Measurements from ENCODE around the gene TMC7. TPM values are rescaled to one million over a fixed set of nuclear protein-coding genes. Genes with fewer than 3 reads are reported as not detected.

TMC7 gene
- total and polyA plus RNA-seq, 12 donors: 0.10 to 1.4 (median 0.35) TPM; not detected in 1

GRCh38 chr16:19112099-19112407 lies 128.3 kb downstream of the TMC7 start:
- Histone ChIP-seq H3K4me1 (replicated peaks in 1 of 2) (peaks cover 22 to 27% of the 10 kb centered on the region in 2 donors), H3K27me3 (no peaks in the 10 kb centered on the region), H3K27ac (no peak overlapping the region), H3K36me3 (replicated peaks in 1 of 2) (peaks cover 0 to 11% of the 10 kb centered on the region in 2 donors), H3K9me3 (replicated peaks in 1 of 3) (no peaks in the 10 kb centered on the region), H3K4me3 (no peak overlapping the region)
- intact Hi-C loops (cut with DNase I): no loop called here
- WGBS, 4 donors: 85 to 94% (median 90%) methylated on average over 2 of the region's 2 CpGs
- TF ChIP-seq, protein P1, sequence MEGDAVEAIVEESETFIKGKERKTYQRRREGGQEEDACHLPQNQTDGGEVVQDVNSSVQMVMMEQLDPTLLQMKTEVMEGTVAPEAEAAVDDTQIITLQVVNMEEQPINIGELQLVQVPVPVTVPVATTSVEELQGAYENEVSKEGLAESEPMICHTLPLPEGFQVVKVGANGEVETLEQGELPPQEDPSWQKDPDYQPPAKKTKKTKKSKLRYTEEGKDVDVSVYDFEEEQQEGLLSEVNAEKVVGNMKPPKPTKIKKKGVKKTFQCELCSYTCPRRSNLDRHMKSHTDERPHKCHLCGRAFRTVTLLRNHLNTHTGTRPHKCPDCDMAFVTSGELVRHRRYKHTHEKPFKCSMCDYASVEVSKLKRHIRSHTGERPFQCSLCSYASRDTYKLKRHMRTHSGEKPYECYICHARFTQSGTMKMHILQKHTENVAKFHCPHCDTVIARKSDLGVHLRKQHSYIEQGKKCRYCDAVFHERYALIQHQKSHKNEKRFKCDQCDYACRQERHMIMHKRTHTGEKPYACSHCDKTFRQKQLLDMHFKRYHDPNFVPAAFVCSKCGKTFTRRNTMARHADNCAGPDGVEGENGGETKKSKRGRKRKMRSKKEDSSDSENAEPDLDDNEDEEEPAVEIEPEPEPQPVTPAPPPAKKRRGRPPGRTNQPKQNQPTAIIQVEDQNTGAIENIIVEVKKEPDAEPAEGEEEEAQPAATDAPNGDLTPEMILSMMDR (IDR thresholded peaks at IDR 0.05): no peak
- TF ChIP-seq POLR2A (IDR thresholded peaks at IDR 0.05): no peak
- DNase-seq: no peak

Small RNA genes lying within 50 kb of the gene (small RNA-seq; reads per million reads assigned to genes)
- 0 reads per million in 2 donors for gene RNU6-1340P

Other genes with a start within 250 kb of the TMC7 start
- gene RPS15A, start 193.6 kb upstream of the TMC7 start, total RNA-seq: 1,000 to 10,000 TPM in 8 of 9 donors, 100 to 1,000 TPM in 1; 839 to 2,498 (median 1,295) TPM
- gene RPS15A, start 193.6 kb upstream of the TMC7 start, polyA plus RNA-seq: 1,000 to 10,000 TPM; 1,326 to 2,087 (median 2,036) TPM
- gene ARL6IP1, start 182.4 kb upstream of the TMC7 start, total RNA-seq: 100 to 1,000 TPM; 115 to 439 (median 346) TPM
- gene ARL6IP1, start 182.4 kb upstream of the TMC7 start, polyA plus RNA-seq: 100 to 1,000 TPM in 1 of 3 donors, 10 to 100 TPM in 2; 55.3 to 161 (median 88.1) TPM
- gene SMG1, start 57.5 kb upstream of the TMC7 start, total RNA-seq: 10 to 100 TPM; 23.7 to 90.9 (median 45.7) TPM
- 10 to 100 TPM in 2 of 3 donors, 1 to 10 TPM in 1; 6.3 to 17.5 (median 14.6) TPM for gene SMG1, start 57.5 kb upstream of the TMC7 start, polyA plus RNA-seq
- gene COQ7, start 83.7 kb downstream of the TMC7 start, total RNA-seq: 10 to 100 TPM; 15.7 to 41.8 (median 28.9) TPM
- gene COQ7, start 83.7 kb downstream of the TMC7 start, polyA plus RNA-seq: 10 to 100 TPM; 14.9 to 23.0 (median 16.2) TPM
- gene ITPRIPL2, start 130.0 kb downstream of the TMC7 start, total RNA-seq: 100 to 1,000 TPM in 1 of 9 donors, 10 to 100 TPM in 8; 11.1 to 121 (median 57.1) TPM
- gene ITPRIPL2, start 130.0 kb downstream of the TMC7 start, polyA plus RNA-seq: 10 to 100 TPM in 1 of 3 donors, 1 to 10 TPM in 2; 7.7 to 15.5 (median 8.9) TPM
- gene SYT17, start 184.3 kb downstream of the TMC7 start, total RNA-seq: 1 to 10 TPM; 1.1 to 6.5 (median 2.5) TPM
- gene SYT17, start 184.3 kb downstream of the TMC7 start, polyA plus RNA-seq: 1 to 10 TPM; 2.4 to 4.0 (median 3.6) TPM